Stomach (tissue), 9 donors: ENCODE measurements around the gene ARL1. TPM values are rescaled to one million over a fixed set of nuclear protein-coding genes. Genes with fewer than 3 reads are reported as not detected.

ENCODE experiments used
- DNase-seq, 2 donors: peaks; one replicate each; pipeline versions ENCODE4 v3.0.0 to v3.0.0-alpha.2; 2013 to 2019
- H3K27ac ChIP-seq, 5 donors: fragments of 200-600 bp in 4 of 5; sonication (generic) in 4 of 5; one replicate each; pipeline ENCODE4 v1.5.1; 2013 to 2019; ENCODE audit warnings: mild to moderate bottlenecking in 1 of 5, moderate library complexity in 1 of 5
- H3K27me3 ChIP-seq, 3 donors: fragments of 200-600 bp; sonication (generic); one replicate each; pipeline ENCODE4 v1.5.1; 2017 to 2019; ENCODE audit warnings: mixed run types in 1 of 3
- H3K36me3 ChIP-seq, 4 donors: fragments of 200-600 bp; sonication (generic); 1 replicate in 3 of 4; 2 replicates in 1 of 4; pipeline ENCODE4 v1.5.1; 2016 to 2019
- H3K4me1 ChIP-seq, 4 donors: fragments of 200-600 bp; sonication (generic); one replicate each; pipeline ENCODE4 v1.5.1; 2016 to 2019
- H3K4me3 ChIP-seq, 4 donors: fragments of 200-600 bp; sonication (generic) in 3 of 4; one replicate each; pipeline ENCODE4 v1.5.1; 2016 to 2019; ENCODE audit warnings: mild to moderate bottlenecking in 1 of 4
- H3K9me3 ChIP-seq, 4 donors: fragments of 200-600 bp; sonication (generic); one replicate each; pipeline ENCODE4 v1.5.1; 2016 to 2019
- EP300 ChIP-seq: sonication (generic); formaldehyde crosslinking; IDR thresholded peaks from one replicate; pipeline ENCODE4 v1.6.1; 2017; ENCODE audit warnings: antibody characterized with exemption
- POLR2A ChIP-seq, 4 donors: fragments of 450-650 bp; IDR thresholded peaks; one replicate each; pipeline ENCODE4 v1.6.1; 2016; ENCODE audit warnings: antibody characterized with exemption in 4 of 4, control low read depth in 2 of 4, mild to moderate bottlenecking in 1 of 4, moderate library complexity in 1 of 4
- POLR2AphosphoS5 ChIP-seq, 3 donors: sonication (generic); formaldehyde crosslinking; IDR thresholded peaks; one replicate each; pipeline ENCODE4 v1.6.1; 2016; ENCODE audit warnings: antibody characterized with exemption in 3 of 3
- WGBS, 5 donors: extraction: QIAGEN DNeasy Blood & Tissue Kit in 3 of 5; methylation state at CpG; one replicate each; pipeline versions ENCODE4 v1.1.5 to v1.1.7; 2013 to 2018; 5-methylcytosine and 5-hydroxymethylcytosine counted together
- intact Hi-C: fragments of 100-400 bp; cut with DNase I; formaldehyde crosslinking; loops from one replicate; pipeline ENCODE4 v1.15.1; 2023; ENCODE audit warnings: low total_unique reads
- polyA plus RNA-seq, 3 donors: library from polyadenylated mRNA; stranded (reverse); fragments of 200-250 nt; gene quantifications; one replicate each; pipeline ENCODE4 v1.2.3, GENCODE V29; 2013
- small RNA-seq, 4 donors: library from RNA; depleted of rRNA; stranded (forward); fragments of <200 nt; gene quantifications; one replicate each; pipeline ENCODE3, GENCODE V24; 2016
- total RNA-seq, 5 donors: library from RNA; depleted of rRNA; stranded (reverse); fragments of >200 nt; gene quantifications; one replicate each; pipeline versions ENCODE4 v1.1.0 to v1.2.3, GENCODE V29; 2014 to 2016
- TF ChIP-seq, protein P1 (sequence below), 7 experiments: fragments of 450-650 bp in 4 of 7; fragments of 200-600 bp in 3 of 7; sonication (generic) in 3 of 7; IDR thresholded peaks; one replicate each; pipeline ENCODE4 v1.5.1; 2016 to 2019; ENCODE audit warnings: antibody characterized with exemption in 7 of 7, control low read depth in 2 of 7, mild to moderate bottlenecking in 1 of 7
- donor health status: healthy with polysubstance abuse.
- donor health status: Bipolar disorder and iron deficiency.
- donor health status: healthy.

Gene ARL1
- total and polyA plus RNA-seq, 8 donors, result 9.4 to 131 (median 28.9) TPM

DNA sequence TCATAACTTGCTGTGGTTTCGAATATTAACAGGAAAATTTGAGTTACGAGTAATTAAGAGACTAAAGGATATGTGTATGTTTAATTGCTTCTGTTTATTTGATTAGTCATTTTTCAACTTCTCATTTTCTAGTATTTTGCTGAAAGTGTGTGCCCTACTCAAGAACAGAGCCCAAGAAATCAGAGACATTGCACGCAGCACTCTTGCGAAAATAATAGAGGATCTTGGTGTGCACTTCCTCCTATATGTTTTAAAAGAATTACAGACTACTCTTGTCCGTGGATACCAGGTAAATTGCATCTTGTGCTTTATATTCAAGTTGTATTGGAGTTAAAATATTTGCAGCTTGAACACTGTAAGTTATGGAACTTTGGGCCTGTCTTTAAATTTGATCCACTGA, 50.8 kb downstream of the ARL1 start:
- WGBS, 5 donors, result 84 to 96% (median 95%) methylated on average over 5 of the region's 5 CpGs
- intact Hi-C loops, result no loop called here
- DNase-seq, result no peak
- Histone ChIP-seq H3K4me3 (no peak overlapping the region), H3K27ac (no peak overlapping the region), H3K36me3 (peaks cover 2 to 92% (median 86%) of the 10 kb centered on the region in 4 donors), H3K27me3 (no peaks in the 10 kb centered on the region), H3K4me1 (no peaks in the 10 kb centered on the region), H3K9me3 (no peaks in the 10 kb centered on the region)
- TF ChIP-seq, protein P1, sequence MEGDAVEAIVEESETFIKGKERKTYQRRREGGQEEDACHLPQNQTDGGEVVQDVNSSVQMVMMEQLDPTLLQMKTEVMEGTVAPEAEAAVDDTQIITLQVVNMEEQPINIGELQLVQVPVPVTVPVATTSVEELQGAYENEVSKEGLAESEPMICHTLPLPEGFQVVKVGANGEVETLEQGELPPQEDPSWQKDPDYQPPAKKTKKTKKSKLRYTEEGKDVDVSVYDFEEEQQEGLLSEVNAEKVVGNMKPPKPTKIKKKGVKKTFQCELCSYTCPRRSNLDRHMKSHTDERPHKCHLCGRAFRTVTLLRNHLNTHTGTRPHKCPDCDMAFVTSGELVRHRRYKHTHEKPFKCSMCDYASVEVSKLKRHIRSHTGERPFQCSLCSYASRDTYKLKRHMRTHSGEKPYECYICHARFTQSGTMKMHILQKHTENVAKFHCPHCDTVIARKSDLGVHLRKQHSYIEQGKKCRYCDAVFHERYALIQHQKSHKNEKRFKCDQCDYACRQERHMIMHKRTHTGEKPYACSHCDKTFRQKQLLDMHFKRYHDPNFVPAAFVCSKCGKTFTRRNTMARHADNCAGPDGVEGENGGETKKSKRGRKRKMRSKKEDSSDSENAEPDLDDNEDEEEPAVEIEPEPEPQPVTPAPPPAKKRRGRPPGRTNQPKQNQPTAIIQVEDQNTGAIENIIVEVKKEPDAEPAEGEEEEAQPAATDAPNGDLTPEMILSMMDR (IDR thresholded peaks at IDR 0.05), result no peak
- TF ChIP-seq POLR2AphosphoS5 (IDR thresholded peaks at IDR 0.05) (no peak), POLR2A (IDR thresholded peaks at IDR 0.05) (no peak), EP300 (no peak)

DNA sequence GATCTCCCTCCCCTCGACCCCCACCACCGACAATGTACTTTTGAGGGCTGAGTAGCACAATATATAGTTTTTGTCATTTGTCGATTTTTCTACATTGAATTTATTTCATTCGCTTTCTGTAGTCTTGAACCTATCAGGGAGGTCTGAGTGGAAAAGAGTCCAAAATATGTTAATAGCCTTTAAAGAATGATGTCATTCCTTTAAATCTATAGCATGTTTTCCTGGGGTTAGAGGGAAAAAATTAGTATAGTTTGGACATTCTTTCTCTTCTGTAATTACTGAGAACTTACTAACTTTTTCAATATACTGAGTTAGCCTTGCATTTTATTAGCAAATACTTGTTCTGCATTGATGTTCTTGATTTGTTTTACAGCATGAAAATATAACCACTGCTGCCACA, 55.9 kb downstream of the ARL1 start:
- Histone ChIP-seq H3K27ac (no peak overlapping the region), H3K27me3 (no peaks in the 10 kb centered on the region), H3K36me3 (peaks cover 25 to 92% (median 88%) of the 10 kb centered on the region in 4 donors), H3K4me3 (no peak overlapping the region), H3K4me1 (no peaks in the 10 kb centered on the region), H3K9me3 (no peaks in the 10 kb centered on the region)
- DNase-seq, result no peak
- intact Hi-C loops, result no loop called here
- 97 to 100% (median 98%) methylated on average over 4 of the region's 4 CpGs for WGBS, 5 donors
- TF ChIP-seq, protein P1 (IDR thresholded peaks at IDR 0.05), result no peak
- no peak for TF ChIP-seq EP300
- TF ChIP-seq POLR2AphosphoS5 (IDR thresholded peaks at IDR 0.05), result no peak
- TF ChIP-seq POLR2A (IDR thresholded peaks at IDR 0.05), result no peak

DNA sequence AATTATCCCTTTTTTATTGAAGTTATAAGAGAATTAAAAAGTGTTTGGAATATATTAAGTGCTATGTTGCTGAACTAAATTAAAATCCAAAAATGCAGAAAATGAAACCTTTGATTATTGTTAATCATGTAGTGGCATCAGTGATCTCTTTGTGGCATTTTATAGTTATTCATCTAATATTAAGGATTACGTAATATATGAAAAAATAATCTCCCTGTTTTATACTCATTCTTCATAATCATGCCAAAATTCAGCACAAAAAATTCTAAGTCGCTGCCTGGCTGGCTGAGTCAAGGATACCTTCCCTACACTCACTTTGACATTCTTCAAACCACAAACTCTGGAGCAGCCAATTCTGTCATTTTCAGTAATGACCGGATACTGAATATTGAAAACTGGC, 63.7 kb downstream of the ARL1 start:
- Histone ChIP-seq H3K27me3 (no peaks in the 10 kb centered on the region), H3K9me3 (no peaks in the 10 kb centered on the region), H3K36me3 (peaks cover 55 to 100% (median 98%) of the 10 kb centered on the region in 4 donors), H3K4me1 (no peaks in the 10 kb centered on the region), H3K4me3 (no peak overlapping the region), H3K27ac (no peak overlapping the region)
- TF ChIP-seq EP300, result no peak
- TF ChIP-seq POLR2AphosphoS5 (IDR thresholded peaks at IDR 0.05), result no peak
- TF ChIP-seq, protein P1 (IDR thresholded peaks at IDR 0.05), result no peak
- no peak for TF ChIP-seq POLR2A (IDR thresholded peaks at IDR 0.05)
- no peak for DNase-seq
- WGBS, 5 donors, result 91 to 99% (median 95%) methylated on average over 3 of the region's 3 CpGs
- intact Hi-C loops, result no loop called here

Small RNA genes lying within 50 kb of the gene (small RNA-seq; reads per million reads assigned to genes)
- gene RF00019 (0 reads per million in 4 donors), gene RNU6-1068P (0 reads per million in 4 donors), gene RPS27P23 (0 reads per million in 4 donors)

Other genes with a start within 250 kb of the ARL1 start
- under 1 TPM in 2 of 5 donors, not detected in 3; 0.18 to 0.29 TPM for gene SLC5A8, start 197.5 kb downstream of the ARL1 start, total RNA-seq
- gene SLC5A8, start 197.5 kb downstream of the ARL1 start, polyA plus RNA-seq, result under 1 TPM in 1 of 3 donors, not detected in 2; 0.03 TPM
- gene UTP20, start 127.7 kb downstream of the ARL1 start, total RNA-seq, result 10 to 100 TPM in 3 of 5 donors, 1 to 10 TPM in 2; 1.8 to 23.2 (median 10.6) TPM
- gene UTP20, start 127.7 kb downstream of the ARL1 start, polyA plus RNA-seq, result 1 to 10 TPM; 1.4 to 1.7 (median 1.5) TPM
- 1 to 10 TPM in 1 of 5 donors, under 1 TPM in 1, not detected in 3; 0.58 to 2.0 TPM for gene SPIC, start 67.6 kb upstream of the ARL1 start, total RNA-seq
- under 1 TPM in 1 of 3 donors, not detected in 2; 0.18 TPM for gene SPIC, start 67.6 kb upstream of the ARL1 start, polyA plus RNA-seq
- gene MYBPC1, start 187.2 kb upstream of the ARL1 start, total RNA-seq, result 1 to 10 TPM in 2 of 5 donors, under 1 TPM in 1, not detected in 2; 0.45 to 8.8 (median 6.6) TPM
- 1 to 10 TPM in 2 of 3 donors, under 1 TPM in 1; 0.31 to 2.1 (median 1.4) TPM for gene MYBPC1, start 187.2 kb upstream of the ARL1 start, polyA plus RNA-seq